Ishikawa (cell line): ENCODE results near the gene KCNIP3.

ENCODE experiments used
- CEBPB ChIP-seq: IDR thresholded peaks from 2 replicates; pipeline ENCODE4 v1.6.1; 2012
- CREB1 ChIP-seq: IDR thresholded peaks from 2 replicates; pipeline ENCODE4 v1.6.1; 2012; ENCODE audit warnings: low read depth
- EGR1 ChIP-seq: IDR thresholded peaks from 2 replicates; pipeline ENCODE4 v1.6.1; 2012
- EP300 ChIP-seq: IDR thresholded peaks from 2 replicates; pipeline ENCODE4 v1.6.1; 2012; ENCODE audit warnings: borderline replicate concordance
- FOXM1 ChIP-seq: IDR thresholded peaks from 2 replicates; pipeline ENCODE4 v1.6.1; 2012; ENCODE audit warnings: low read depth, borderline replicate concordance
- MAX ChIP-seq: IDR thresholded peaks from 2 replicates; pipeline ENCODE4 v1.6.1; 2012
- NFIC ChIP-seq: IDR thresholded peaks from 2 replicates; pipeline ENCODE4 v1.6.1; 2012
- RAD21 ChIP-seq: IDR thresholded peaks from 2 replicates; pipeline ENCODE4 v1.6.1; 2012; ENCODE audit warnings: low read depth
- TAF1 ChIP-seq: IDR thresholded peaks from 2 replicates; pipeline ENCODE4 v1.6.1; 2012; ENCODE audit warnings: low read depth, mild to moderate bottlenecking
- TCF12 ChIP-seq: IDR thresholded peaks from 2 replicates; pipeline ENCODE4 v1.6.1; 2012; ENCODE audit warnings: low read depth
- TEAD4 ChIP-seq: IDR thresholded peaks from 2 replicates; pipeline ENCODE4 v1.6.1; 2012
- YY1 ChIP-seq: IDR thresholded peaks from 2 replicates; pipeline ENCODE4 v1.6.1; 2012; ENCODE audit warnings: low read depth
- ZBTB7A ChIP-seq: IDR thresholded peaks from 2 replicates; pipeline ENCODE4 v1.6.1; 2012; ENCODE audit warnings: low read depth
- TF ChIP-seq, protein P1 (sequence below): IDR thresholded peaks from 2 replicates; pipeline ENCODE4 v1.6.1; 2012; ENCODE audit warnings: low read depth, mild to moderate bottlenecking
- TF ChIP-seq, protein P2 (sequence below): IDR thresholded peaks from 2 replicates; pipeline ENCODE4 v1.6.1; 2012

Gene KCNIP3

GRCh38 chr2:95274291-95275150 is 22.6 kb upstream of the KCNIP3 start, which contains the start of gene PROM2:
Gene PROM2 (plus strand): TSS chr2:95274449. CDS start chr2:95274586, 137 bp downstream.
- TF ChIP-seq RAD21 (peak; percentile 8; the same call in 1 of the 2 replicates), YY1 (no peak), FOXM1 (no peak), NFIC (no peak), ZBTB7A (0 out of 2 replicates have a peak, but pooled peaks have one; percentile 5), CREB1 (no peak), TAF1 (no peak), CEBPB (no peak), TCF12 (peak; percentile 40; the same call in 1 of the 2 replicates), EP300 (peak; percentile 48; the same call in 1 of the 2 replicates), EGR1 (no peak), MAX (peak; percentile 54; the same call in 1 of the 2 replicates), TEAD4 (peak; percentile 46)
- TF ChIP-seq, protein P1, sequence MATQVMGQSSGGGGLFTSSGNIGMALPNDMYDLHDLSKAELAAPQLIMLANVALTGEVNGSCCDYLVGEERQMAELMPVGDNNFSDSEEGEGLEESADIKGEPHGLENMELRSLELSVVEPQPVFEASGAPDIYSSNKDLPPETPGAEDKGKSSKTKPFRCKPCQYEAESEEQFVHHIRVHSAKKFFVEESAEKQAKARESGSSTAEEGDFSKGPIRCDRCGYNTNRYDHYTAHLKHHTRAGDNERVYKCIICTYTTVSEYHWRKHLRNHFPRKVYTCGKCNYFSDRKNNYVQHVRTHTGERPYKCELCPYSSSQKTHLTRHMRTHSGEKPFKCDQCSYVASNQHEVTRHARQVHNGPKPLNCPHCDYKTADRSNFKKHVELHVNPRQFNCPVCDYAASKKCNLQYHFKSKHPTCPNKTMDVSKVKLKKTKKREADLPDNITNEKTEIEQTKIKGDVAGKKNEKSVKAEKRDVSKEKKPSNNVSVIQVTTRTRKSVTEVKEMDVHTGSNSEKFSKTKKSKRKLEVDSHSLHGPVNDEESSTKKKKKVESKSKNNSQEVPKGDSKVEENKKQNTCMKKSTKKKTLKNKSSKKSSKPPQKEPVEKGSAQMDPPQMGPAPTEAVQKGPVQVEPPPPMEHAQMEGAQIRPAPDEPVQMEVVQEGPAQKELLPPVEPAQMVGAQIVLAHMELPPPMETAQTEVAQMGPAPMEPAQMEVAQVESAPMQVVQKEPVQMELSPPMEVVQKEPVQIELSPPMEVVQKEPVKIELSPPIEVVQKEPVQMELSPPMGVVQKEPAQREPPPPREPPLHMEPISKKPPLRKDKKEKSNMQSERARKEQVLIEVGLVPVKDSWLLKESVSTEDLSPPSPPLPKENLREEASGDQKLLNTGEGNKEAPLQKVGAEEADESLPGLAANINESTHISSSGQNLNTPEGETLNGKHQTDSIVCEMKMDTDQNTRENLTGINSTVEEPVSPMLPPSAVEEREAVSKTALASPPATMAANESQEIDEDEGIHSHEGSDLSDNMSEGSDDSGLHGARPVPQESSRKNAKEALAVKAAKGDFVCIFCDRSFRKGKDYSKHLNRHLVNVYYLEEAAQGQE: no peak
- TF ChIP-seq, protein P2, sequence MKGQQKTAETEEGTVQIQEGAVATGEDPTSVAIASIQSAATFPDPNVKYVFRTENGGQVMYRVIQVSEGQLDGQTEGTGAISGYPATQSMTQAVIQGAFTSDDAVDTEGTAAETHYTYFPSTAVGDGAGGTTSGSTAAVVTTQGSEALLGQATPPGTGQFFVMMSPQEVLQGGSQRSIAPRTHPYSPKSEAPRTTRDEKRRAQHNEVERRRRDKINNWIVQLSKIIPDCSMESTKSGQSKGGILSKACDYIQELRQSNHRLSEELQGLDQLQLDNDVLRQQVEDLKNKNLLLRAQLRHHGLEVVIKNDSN: no peak

GRCh38 chr2:95275151-95275515 is 22.0 kb upstream of the KCNIP3 start:
- TF ChIP-seq RAD21: no peak
- TF ChIP-seq MAX: no peak
- TF ChIP-seq TAF1: no peak
- no peak for TF ChIP-seq ZBTB7A
- TF ChIP-seq EGR1: no peak
- no peak for TF ChIP-seq TEAD4
- no peak for TF ChIP-seq TCF12
- no peak for TF ChIP-seq YY1
- TF ChIP-seq CEBPB: no peak
- TF ChIP-seq, protein P2: no peak
- no peak for TF ChIP-seq CREB1
- TF ChIP-seq, protein P1: no peak
- no peak for TF ChIP-seq NFIC
- TF ChIP-seq FOXM1: no peak
- no peak for TF ChIP-seq EP300

DNA sequence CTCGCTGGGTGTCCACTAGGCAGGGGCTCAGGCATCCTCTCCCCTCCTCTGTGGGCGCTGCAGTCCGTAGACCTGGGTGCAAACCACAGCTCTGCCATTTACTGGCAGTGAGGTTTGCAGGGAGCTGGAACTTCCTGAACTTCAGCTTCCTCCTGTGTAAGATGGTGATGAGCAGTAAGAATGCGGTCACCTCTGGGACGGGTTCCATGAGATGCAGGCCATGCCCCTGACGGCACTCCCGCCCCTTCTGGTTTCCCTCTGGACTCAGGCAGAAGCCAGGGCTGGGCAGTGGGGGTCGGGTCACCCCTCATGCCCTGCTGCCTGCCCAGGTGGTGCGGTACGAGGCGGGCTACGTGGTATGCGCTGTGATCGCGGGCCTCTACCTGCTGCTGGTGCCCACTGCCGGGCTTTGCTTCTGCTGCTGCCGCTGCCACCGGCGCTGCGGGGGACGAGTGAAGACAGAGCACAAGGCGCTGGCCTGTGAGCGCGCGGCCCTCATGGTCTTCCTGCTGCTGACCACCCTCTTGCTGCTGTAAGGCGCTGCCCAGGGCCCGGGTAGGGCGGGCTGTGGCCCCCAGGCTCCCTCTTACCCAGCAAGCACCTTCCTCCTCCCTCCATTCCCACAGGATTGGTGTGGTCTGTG is 21.4 kb upstream of the KCNIP3 start:
- no peak for TF ChIP-seq EGR1
- TF ChIP-seq YY1: no peak
- no peak for TF ChIP-seq NFIC
- TF ChIP-seq ZBTB7A: no peak
- TF ChIP-seq MAX: no peak
- TF ChIP-seq TAF1: no peak

DNA sequence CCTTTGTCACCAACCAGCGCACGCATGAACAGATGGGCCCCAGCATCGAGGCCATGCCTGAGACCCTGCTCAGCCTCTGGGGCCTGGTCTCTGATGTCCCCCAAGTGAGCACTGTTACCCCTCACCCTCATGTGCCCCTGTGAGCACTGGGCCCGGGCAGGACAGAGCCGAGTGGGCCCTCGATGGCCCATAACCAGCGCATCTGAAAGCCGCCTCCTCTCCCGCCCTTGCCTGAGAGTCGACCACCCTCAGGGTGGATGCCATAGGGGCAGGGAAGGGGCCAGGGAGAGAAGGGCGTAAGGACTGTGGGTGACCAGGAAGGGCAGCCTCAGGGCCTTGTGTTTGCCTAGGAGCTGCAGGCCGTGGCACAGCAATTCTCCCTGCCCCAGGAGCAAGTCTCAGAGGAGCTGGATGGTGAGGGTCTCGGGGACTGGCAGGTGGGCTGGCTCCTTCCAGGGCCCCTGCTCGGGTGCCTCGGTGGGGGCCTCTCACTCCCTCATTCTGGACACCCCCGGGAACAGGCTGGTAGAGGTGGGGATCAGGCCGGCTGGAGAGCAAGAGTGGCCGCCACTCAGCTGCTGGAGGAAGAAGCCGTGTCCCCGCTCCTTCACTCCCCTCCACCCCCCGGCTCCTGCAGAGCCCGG is 20.8 kb upstream of the KCNIP3 start:
- TF ChIP-seq CEBPB (no peak), TEAD4 (no peak), RAD21 (no peak), ZBTB7A (no peak), TCF12 (no peak), NFIC (no peak), YY1 (no peak), CREB1 (no peak), EGR1 (no peak), EP300 (no peak)
- TF ChIP-seq, protein P2: no peak
